ENCODE measurements around the gene DNAH17. TPM values are rescaled to one million over a fixed set of nuclear protein-coding genes. Genes with fewer than 3 reads are reported as not detected.

Gene DNAH17
- total and polyA plus RNA-seq, 2 donors, result 0.28 to 0.30 TPM

GRCh38 chr17:78608122-78608803 is 31.1 kb upstream of the DNAH17 start:
- no peak for DNase-seq (ENCODE audit: low read depth in 6 of 9, low spot score in 9 of 9)
- Histone ChIP-seq H3K4me3 (ENCODE audit: low read length in 2 of 2) (no peak overlapping the region), H3K9me3 (ENCODE audit: control insufficient read depth in 2 of 2, insufficient read depth in 1 of 2, low read length in 1 of 2) (no peaks in the 10 kb centered on the region), H3K36me3 (ENCODE audit: control insufficient read depth in 2 of 2, insufficient read depth in 2 of 2, low read length in 1 of 2) (no peaks in the 10 kb centered on the region), H3K27ac (ENCODE audit: low read depth in 1 of 2, low read length in 1 of 2) (no peak overlapping the region), H3K27me3 (ENCODE audit: control insufficient read depth in 2 of 2, insufficient read depth in 1 of 2, low read length in 1 of 2) (peaks cover 2 to 5% of the 10 kb centered on the region in 2 donors), H3K4me1 (ENCODE audit: control insufficient read depth in 2 of 2, insufficient read depth in 2 of 2, low read length in 2 of 2) (no peaks in the 10 kb centered on the region)
- 98% methylated on average over 10 of the region's 10 CpGs for WGBS

GRCh38 chr17:78607038-78607437 is 29.8 kb upstream of the DNAH17 start:
- DNase-seq (ENCODE audit: low read depth in 6 of 9, low spot score in 9 of 9), result no peak
- H3K4me1 ChIP-seq (ENCODE audit: control insufficient read depth in 2 of 2, insufficient read depth in 2 of 2, low read length in 2 of 2), result no peaks in the 10 kb centered on the region
- peaks cover 2 to 5% of the 10 kb centered on the region in 2 donors for H3K27me3 ChIP-seq (ENCODE audit: control insufficient read depth in 2 of 2, insufficient read depth in 1 of 2, low read length in 1 of 2)
- H3K27ac ChIP-seq (ENCODE audit: low read depth in 1 of 2, low read length in 1 of 2), result no peak overlapping the region
- WGBS, result 90% methylated on average over 6 of the region's 6 CpGs
- no peak overlapping the region for H3K4me3 ChIP-seq (ENCODE audit: low read length in 2 of 2)
- no peaks in the 10 kb centered on the region for H3K9me3 ChIP-seq (ENCODE audit: control insufficient read depth in 2 of 2, insufficient read depth in 1 of 2, low read length in 1 of 2)
- no peaks in the 10 kb centered on the region for H3K36me3 ChIP-seq (ENCODE audit: control insufficient read depth in 2 of 2, insufficient read depth in 2 of 2, low read length in 1 of 2)

- Histone ChIP-seq H3K4me3 (ENCODE audit: low read length in 2 of 2) (no peak overlapping the region), H3K27ac (ENCODE audit: low read depth in 1 of 2, low read length in 1 of 2) (no peak overlapping the region), H3K27me3 (ENCODE audit: control insufficient read depth in 2 of 2, insufficient read depth in 1 of 2, low read length in 1 of 2) (peaks cover under 1 to 2% of the 10 kb centered on the region in 2 donors), H3K9me3 (ENCODE audit: control insufficient read depth in 2 of 2, insufficient read depth in 1 of 2, low read length in 1 of 2) (no peaks in the 10 kb centered on the region), H3K36me3 (ENCODE audit: control insufficient read depth in 2 of 2, insufficient read depth in 2 of 2, low read length in 1 of 2) (no peaks in the 10 kb centered on the region), H3K4me1 (ENCODE audit: control insufficient read depth in 2 of 2, insufficient read depth in 2 of 2, low read length in 2 of 2) (no peaks in the 10 kb centered on the region)
- WGBS, result 97% methylated on average over 6 of the region's 6 CpGs
- DNase-seq (ENCODE audit: low read depth in 6 of 9, low spot score in 9 of 9), result no peak
Observed at GRCh38 chr17:78605886-78606285, 28.7 kb upstream of the DNAH17 start.

- no peak overlapping the region for H3K27ac ChIP-seq (ENCODE audit: low read depth in 1 of 2, low read length in 1 of 2)
- peaks cover 0 to 2% of the 10 kb centered on the region in 2 donors for H3K27me3 ChIP-seq (ENCODE audit: control insufficient read depth in 2 of 2, insufficient read depth in 1 of 2, low read length in 1 of 2)
- H3K36me3 ChIP-seq (ENCODE audit: control insufficient read depth in 2 of 2, insufficient read depth in 2 of 2, low read length in 1 of 2), result no peaks in the 10 kb centered on the region
- WGBS, result 96% methylated on average over 3 of the region's 3 CpGs
- H3K4me3 ChIP-seq (ENCODE audit: low read length in 2 of 2), result no peak overlapping the region
- H3K9me3 ChIP-seq (ENCODE audit: control insufficient read depth in 2 of 2, insufficient read depth in 1 of 2, low read length in 1 of 2), result no peaks in the 10 kb centered on the region
- no peaks in the 10 kb centered on the region for H3K4me1 ChIP-seq (ENCODE audit: control insufficient read depth in 2 of 2, insufficient read depth in 2 of 2, low read length in 2 of 2)
- no peak for DNase-seq (ENCODE audit: low read depth in 6 of 9, low spot score in 9 of 9)
Observed at GRCh38 chr17:78605429-78605828, 28.2 kb upstream of the DNAH17 start.

- no peaks in the 10 kb centered on the region for H3K36me3 ChIP-seq (ENCODE audit: control insufficient read depth in 2 of 2, insufficient read depth in 2 of 2, low read length in 1 of 2)
- 97% methylated on average over 6 of the region's 6 CpGs for WGBS
- no peaks in the 10 kb centered on the region for H3K9me3 ChIP-seq (ENCODE audit: control insufficient read depth in 2 of 2, insufficient read depth in 1 of 2, low read length in 1 of 2)
- H3K4me3 ChIP-seq (ENCODE audit: low read length in 2 of 2), result no peak overlapping the region
- H3K27ac ChIP-seq (ENCODE audit: low read depth in 1 of 2, low read length in 1 of 2), result no peak overlapping the region
- peaks cover 0 to 6% of the 10 kb centered on the region in 2 donors for H3K4me1 ChIP-seq (ENCODE audit: control insufficient read depth in 2 of 2, insufficient read depth in 2 of 2, low read length in 2 of 2)
- DNase-seq (ENCODE audit: low read depth in 6 of 9, low spot score in 9 of 9), result no peak
- H3K27me3 ChIP-seq (ENCODE audit: control insufficient read depth in 2 of 2, insufficient read depth in 1 of 2, low read length in 1 of 2), result peaks cover 0 to 2% of the 10 kb centered on the region in 2 donors
Observed at GRCh38 chr17:78602246-78602645, 25.1 kb upstream of the DNAH17 start.

- Histone ChIP-seq H3K36me3 (ENCODE audit: control insufficient read depth in 2 of 2, insufficient read depth in 2 of 2, low read length in 1 of 2) (no peaks in the 10 kb centered on the region), H3K27me3 (ENCODE audit: control insufficient read depth in 2 of 2, insufficient read depth in 1 of 2, low read length in 1 of 2) (peaks cover 0 to 2% of the 10 kb centered on the region in 2 donors), H3K27ac (ENCODE audit: low read depth in 1 of 2, low read length in 1 of 2) (no peak overlapping the region), H3K9me3 (ENCODE audit: control insufficient read depth in 2 of 2, insufficient read depth in 1 of 2, low read length in 1 of 2) (no peaks in the 10 kb centered on the region), H3K4me3 (ENCODE audit: low read length in 2 of 2) (no peak overlapping the region), H3K4me1 (ENCODE audit: control insufficient read depth in 2 of 2, insufficient read depth in 2 of 2, low read length in 2 of 2) (peaks cover 0 to 6% of the 10 kb centered on the region in 2 donors)
- no peak for DNase-seq (ENCODE audit: low read depth in 6 of 9, low spot score in 9 of 9)
- WGBS, result 94% methylated on average over 9 of the region's 9 CpGs
Observed at GRCh38 chr17:78601577-78602190, 24.5 kb upstream of the DNAH17 start.

- H3K4me3 ChIP-seq (ENCODE audit: low read length in 2 of 2), result no peak overlapping the region
- no peak for DNase-seq (ENCODE audit: low read depth in 6 of 9, low spot score in 9 of 9)
- peaks cover 0 to 2% of the 10 kb centered on the region in 2 donors for H3K27me3 ChIP-seq (ENCODE audit: control insufficient read depth in 2 of 2, insufficient read depth in 1 of 2, low read length in 1 of 2)
- H3K4me1 ChIP-seq (ENCODE audit: control insufficient read depth in 2 of 2, insufficient read depth in 2 of 2, low read length in 2 of 2), result peaks cover 0 to 6% of the 10 kb centered on the region in 2 donors
- 94% methylated on average over 10 of the region's 10 CpGs for WGBS
- no peak overlapping the region for H3K27ac ChIP-seq (ENCODE audit: low read depth in 1 of 2, low read length in 1 of 2)
- H3K9me3 ChIP-seq (ENCODE audit: control insufficient read depth in 2 of 2, insufficient read depth in 1 of 2, low read length in 1 of 2), result no peaks in the 10 kb centered on the region
- H3K36me3 ChIP-seq (ENCODE audit: control insufficient read depth in 2 of 2, insufficient read depth in 2 of 2, low read length in 1 of 2), result no peaks in the 10 kb centered on the region
Observed at GRCh38 chr17:78600181-78600721, 23.1 kb upstream of the DNAH17 start.

DNA sequence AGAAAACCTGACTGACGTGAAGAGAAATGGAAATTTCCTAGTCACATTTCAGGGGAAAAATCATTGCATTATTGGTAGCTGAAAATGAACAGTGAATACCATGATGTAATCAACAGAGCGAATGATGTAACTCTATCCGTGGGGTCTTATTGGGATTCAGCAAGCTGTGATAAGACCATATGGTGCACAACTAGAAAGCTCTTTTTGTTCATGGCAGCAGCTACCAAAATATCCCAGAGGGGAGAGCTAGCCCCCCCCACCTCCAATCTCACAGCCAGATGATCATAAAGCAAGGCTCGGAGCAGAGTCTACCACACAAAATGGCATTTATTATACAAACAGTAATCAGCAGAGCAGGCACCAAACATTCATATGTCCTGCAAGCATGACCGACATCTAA is 22.2 kb upstream of the DNAH17 start:
- no peak for DNase-seq (ENCODE audit: low read depth in 6 of 9, low spot score in 9 of 9)
- WGBS, result 98% methylated on average over 5 of the region's 5 CpGs

DNA sequence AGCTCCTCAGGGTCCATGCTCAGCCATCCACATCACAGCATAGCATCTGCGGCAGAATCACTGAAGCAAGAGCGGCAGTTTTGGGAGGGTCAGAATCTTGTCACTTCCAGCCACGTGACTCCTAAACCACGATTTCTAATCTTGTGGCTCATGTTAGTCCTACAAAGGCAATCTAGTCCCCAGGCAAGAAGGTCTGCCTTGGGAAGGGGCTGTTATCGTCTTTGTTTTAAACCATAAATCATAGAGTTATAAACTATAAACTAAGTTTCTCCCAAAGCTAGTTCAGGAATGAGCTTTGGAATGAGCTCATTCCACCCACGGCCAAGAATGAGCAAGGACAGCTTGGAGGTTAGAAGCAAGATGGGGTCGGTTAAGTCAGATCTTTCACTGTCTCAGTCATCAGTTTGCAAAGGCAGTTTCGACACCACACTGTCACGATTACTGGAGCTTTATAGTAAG is 20.8 kb upstream of the DNAH17 start:
- 87% methylated on average over 9 of the region's 9 CpGs for WGBS
- H3K36me3 ChIP-seq (ENCODE audit: control insufficient read depth in 2 of 2, insufficient read depth in 2 of 2, low read length in 1 of 2), result no peaks in the 10 kb centered on the region
- peaks cover 0 to 2% of the 10 kb centered on the region in 2 donors for H3K27me3 ChIP-seq (ENCODE audit: control insufficient read depth in 2 of 2, insufficient read depth in 1 of 2, low read length in 1 of 2)
- H3K4me3 ChIP-seq (ENCODE audit: low read length in 2 of 2), result no peak overlapping the region
- no peaks in the 10 kb centered on the region for H3K9me3 ChIP-seq (ENCODE audit: control insufficient read depth in 2 of 2, insufficient read depth in 1 of 2, low read length in 1 of 2)
- H3K4me1 ChIP-seq (ENCODE audit: control insufficient read depth in 2 of 2, insufficient read depth in 2 of 2, low read length in 2 of 2), result peaks cover 0 to 6% of the 10 kb centered on the region in 2 donors
- DNase-seq (ENCODE audit: low read depth in 6 of 9, low spot score in 9 of 9), result peak in 1 of 9 donors; percentile 4
- no peak overlapping the region for H3K27ac ChIP-seq (ENCODE audit: low read depth in 1 of 2, low read length in 1 of 2)

More for the DNA sequence above, 22.2 kb upstream of the DNAH17 start:
- peaks cover 0 to under 1% of the 10 kb centered on the region in 2 donors for H3K27me3 ChIP-seq (ENCODE audit: control insufficient read depth in 2 of 2, insufficient read depth in 1 of 2, low read length in 1 of 2)
- no peaks in the 10 kb centered on the region for H3K36me3 ChIP-seq (ENCODE audit: control insufficient read depth in 2 of 2, insufficient read depth in 2 of 2, low read length in 1 of 2)
- H3K4me3 ChIP-seq (ENCODE audit: low read length in 2 of 2), result no peak overlapping the region
- H3K27ac ChIP-seq (ENCODE audit: low read depth in 1 of 2, low read length in 1 of 2), result no peak overlapping the region
- H3K9me3 ChIP-seq (ENCODE audit: control insufficient read depth in 2 of 2, insufficient read depth in 1 of 2, low read length in 1 of 2), result no peaks in the 10 kb centered on the region
- peaks cover 0 to 6% of the 10 kb centered on the region in 2 donors for H3K4me1 ChIP-seq (ENCODE audit: control insufficient read depth in 2 of 2, insufficient read depth in 2 of 2, low read length in 2 of 2)
